ENCODE measurements around the gene INPP5D.
A peak's percentile ranks its signal among the peaks of the same experiment; 100 is the strongest.

Gene INPP5D

GRCh38 chr2:233251306-233252116 is 191.4 kb downstream of the INPP5D start, which contains the start of gene ATG16L1:
Gene ATG16L1, plus strand, starts transcription at chr2:233251673. Its CDS starts 155 bp downstream, at chr2:233251828.
- Histone ChIP-seq H3K14ac (ENCODE audit: low read length) (no peak within 1 kb of the TSS), H3K4ac (ENCODE audit: low read length) (no peak within 1 kb of the TSS), H2BK12ac (ENCODE audit: low read length) (no peak within 1 kb of the TSS), H3K27ac (replicated peaks; ENCODE audit: low read length) (peak within 1 kb of the TSS; percentile 45), H4K8ac (ENCODE audit: low read depth, low read length) (no peak within 1 kb of the TSS), H3K27me3 (ENCODE audit: control insufficient read depth in 3 of 3, insufficient read depth in 3 of 3, low read depth in 1 of 3, low read length in 3 of 3) (no peaks in the 10 kb centered on the region), H3K18ac (ENCODE audit: low read length) (peak within 1 kb of the TSS; percentile 87), H3K36me3 (replicated peaks in 1 of 2; ENCODE audit: control insufficient read depth in 2 of 2, insufficient read depth in 2 of 2, low read length in 2 of 2) (peaks cover 0 to 20% of the 10 kb centered on the region in 2 donors), H3K9ac (ENCODE audit: low read depth, low read length, poor library complexity) (peak within 1 kb of the TSS; percentile 97), H2BK15ac (ENCODE audit: low read length) (no peak within 1 kb of the TSS), H3K4me2 (ENCODE audit: insufficient read depth, low read length, poor library complexity, severe bottlenecking) (peak within 1 kb of the TSS; percentile 74), H3K4me3 (ENCODE audit: low read length in 2 of 2) (peak within 1 kb of the TSS; percentile 95 to 100), H2AFZ (ENCODE audit: low read length) (peak within 1 kb of the TSS; percentile 86), H2BK120ac (ENCODE audit: low read depth, low read length) (no peak within 1 kb of the TSS), H3K9me3 (replicated peaks in 1 of 2; ENCODE audit: control insufficient read depth in 2 of 2, insufficient read depth in 1 of 2, low read depth in 1 of 2, low read length in 2 of 2) (peaks cover 10 to 11% of the 10 kb centered on the region in 2 donors), H4K91ac (ENCODE audit: low read depth, low read length, poor library complexity) (no peak within 1 kb of the TSS), H3K79me1 (ENCODE audit: low read depth, low read length) (no peaks in the 10 kb centered on the region), H3K4me1 (ENCODE audit: control insufficient read depth in 2 of 2, insufficient read depth in 1 of 2, low read depth in 1 of 2, low read length in 2 of 2) (peaks cover 1 to 5% of the 10 kb centered on the region in 2 donors), H2AK5ac (ENCODE audit: low read depth, low read length) (no peak within 1 kb of the TSS), H3K23ac (ENCODE audit: low read depth, low read length, poor library complexity) (peak within 1 kb of the TSS; percentile 40), H2BK5ac (ENCODE audit: low read length) (no peak within 1 kb of the TSS)
- no CpG with 5 or more reads among the region's 75 CpGs for WGBS, 2 donors (ENCODE audit: extremely low coverage in 2 of 2, insufficient read length in 2 of 2, insufficient replicate concordance in 1 of 2)
- peak; percentile 90 for DNase-seq (ENCODE audit: low spot score)

- no peak overlapping the region for H3K27ac ChIP-seq (replicated peaks; ENCODE audit: low read length)
Observed at GRCh38 chr2:233252227-233252626, 192.1 kb downstream of the INPP5D start.

GRCh38 chr2:233255151-233255550 is 195.0 kb downstream of the INPP5D start:
- peaks cover 1 to 5% of the 10 kb centered on the region in 2 donors for H3K4me1 ChIP-seq (ENCODE audit: control insufficient read depth in 2 of 2, insufficient read depth in 1 of 2, low read depth in 1 of 2, low read length in 2 of 2)
- H2AFZ ChIP-seq (ENCODE audit: low read length), result no peak overlapping the region
- no peak overlapping the region for H2BK15ac ChIP-seq (ENCODE audit: low read length)
- H4K91ac ChIP-seq (ENCODE audit: low read depth, low read length, poor library complexity), result no peak overlapping the region
- DNase-seq (ENCODE audit: low spot score), result no peak
- H3K4ac ChIP-seq (ENCODE audit: low read length), result no peak overlapping the region
- no peak overlapping the region for H3K4me3 ChIP-seq (ENCODE audit: low read length in 2 of 2)
- no peak overlapping the region for H3K23ac ChIP-seq (ENCODE audit: low read depth, low read length, poor library complexity)
- H2BK120ac ChIP-seq (ENCODE audit: low read depth, low read length), result no peak overlapping the region
- H2AK5ac ChIP-seq (ENCODE audit: low read depth, low read length), result no peak overlapping the region
- peaks cover 1% of the 10 kb centered on the region for H3K79me1 ChIP-seq (ENCODE audit: low read depth, low read length)
- no peak overlapping the region for H3K27ac ChIP-seq (replicated peaks; ENCODE audit: low read length)
- H3K36me3 ChIP-seq (replicated peaks in 1 of 2; ENCODE audit: control insufficient read depth in 2 of 2, insufficient read depth in 2 of 2, low read length in 2 of 2), result peaks cover 7 to 53% of the 10 kb centered on the region in 2 donors
- H3K27me3 ChIP-seq (ENCODE audit: control insufficient read depth in 3 of 3, insufficient read depth in 3 of 3, low read depth in 1 of 3, low read length in 3 of 3), result no peaks in the 10 kb centered on the region
- no peak overlapping the region for H2BK12ac ChIP-seq (ENCODE audit: low read length)
- peaks cover 5 to 9% of the 10 kb centered on the region in 2 donors for H3K9me3 ChIP-seq (replicated peaks in 1 of 2; ENCODE audit: control insufficient read depth in 2 of 2, insufficient read depth in 1 of 2, low read depth in 1 of 2, low read length in 2 of 2)
- H3K4me2 ChIP-seq (ENCODE audit: insufficient read depth, low read length, poor library complexity, severe bottlenecking), result no peak overlapping the region
- H3K18ac ChIP-seq (ENCODE audit: low read length), result no peak overlapping the region
- no peak overlapping the region for H3K9ac ChIP-seq (ENCODE audit: low read depth, low read length, poor library complexity)
- H3K14ac ChIP-seq (ENCODE audit: low read length), result no peak overlapping the region
- WGBS, 2 donors (ENCODE audit: extremely low coverage in 2 of 2, insufficient read length in 2 of 2, insufficient replicate concordance in 1 of 2), result no CpG with 5 or more reads among the region's 11 CpGs
- no peak overlapping the region for H4K8ac ChIP-seq (ENCODE audit: low read depth, low read length)
- H2BK5ac ChIP-seq (ENCODE audit: low read length), result no peak overlapping the region

More at GRCh38 chr2:233252227-233252626, 192.1 kb downstream of the INPP5D start:
- Histone ChIP-seq H3K9me3 (replicated peaks in 1 of 2; ENCODE audit: control insufficient read depth in 2 of 2, insufficient read depth in 1 of 2, low read depth in 1 of 2, low read length in 2 of 2) (peaks cover 10 to 11% of the 10 kb centered on the region in 2 donors), H2AK5ac (ENCODE audit: low read depth, low read length) (no peak overlapping the region), H3K4me2 (ENCODE audit: insufficient read depth, low read length, poor library complexity, severe bottlenecking) (peak overlapping the region; percentile 74), H3K18ac (ENCODE audit: low read length) (no peak overlapping the region), H3K14ac (ENCODE audit: low read length) (no peak overlapping the region), H2BK5ac (ENCODE audit: low read length) (no peak overlapping the region), H4K91ac (ENCODE audit: low read depth, low read length, poor library complexity) (no peak overlapping the region), H2BK120ac (ENCODE audit: low read depth, low read length) (no peak overlapping the region), H3K36me3 (replicated peaks in 1 of 2; ENCODE audit: control insufficient read depth in 2 of 2, insufficient read depth in 2 of 2, low read length in 2 of 2) (peaks cover 0 to 26% of the 10 kb centered on the region in 2 donors), H3K9ac (ENCODE audit: low read depth, low read length, poor library complexity) (no peak overlapping the region), H3K4me3 (ENCODE audit: low read length in 2 of 2) (peak overlapping the region; percentile 95 to 100), H3K4ac (ENCODE audit: low read length) (no peak overlapping the region), H2BK12ac (ENCODE audit: low read length) (no peak overlapping the region), H3K27me3 (ENCODE audit: control insufficient read depth in 3 of 3, insufficient read depth in 3 of 3, low read depth in 1 of 3, low read length in 3 of 3) (no peaks in the 10 kb centered on the region), H3K4me1 (ENCODE audit: control insufficient read depth in 2 of 2, insufficient read depth in 1 of 2, low read depth in 1 of 2, low read length in 2 of 2) (peaks cover 1 to 5% of the 10 kb centered on the region in 2 donors), H2BK15ac (ENCODE audit: low read length) (no peak overlapping the region), H2AFZ (ENCODE audit: low read length) (peak overlapping the region; percentile 86), H3K79me1 (ENCODE audit: low read depth, low read length) (peaks cover 1% of the 10 kb centered on the region), H3K23ac (ENCODE audit: low read depth, low read length, poor library complexity) (no peak overlapping the region), H4K8ac (ENCODE audit: low read depth, low read length) (no peak overlapping the region)
- no CpG with 5 or more reads among the region's 18 CpGs for WGBS, 2 donors (ENCODE audit: extremely low coverage in 2 of 2, insufficient read length in 2 of 2, insufficient replicate concordance in 1 of 2)
- DNase-seq (ENCODE audit: low spot score), result no peak

GRCh38 chr2:233256048-233256447 is 195.9 kb downstream of the INPP5D start:
- no peak overlapping the region for H3K4me3 ChIP-seq (ENCODE audit: low read length in 2 of 2)
- H3K14ac ChIP-seq (ENCODE audit: low read length), result no peak overlapping the region
- H3K36me3 ChIP-seq (replicated peaks in 1 of 2; ENCODE audit: control insufficient read depth in 2 of 2, insufficient read depth in 2 of 2, low read length in 2 of 2), result peaks cover 7 to 60% of the 10 kb centered on the region in 2 donors
- no peak overlapping the region for H3K4me2 ChIP-seq (ENCODE audit: insufficient read depth, low read length, poor library complexity, severe bottlenecking)
- no peak overlapping the region for H2BK15ac ChIP-seq (ENCODE audit: low read length)
- no peak overlapping the region for H2AFZ ChIP-seq (ENCODE audit: low read length)
- no peak overlapping the region for H3K23ac ChIP-seq (ENCODE audit: low read depth, low read length, poor library complexity)
- H3K79me1 ChIP-seq (ENCODE audit: low read depth, low read length), result peaks cover 1% of the 10 kb centered on the region
- H2BK12ac ChIP-seq (ENCODE audit: low read length), result no peak overlapping the region
- no peaks in the 10 kb centered on the region for H3K27me3 ChIP-seq (ENCODE audit: control insufficient read depth in 3 of 3, insufficient read depth in 3 of 3, low read depth in 1 of 3, low read length in 3 of 3)
- peaks cover 0 to under 1% of the 10 kb centered on the region in 2 donors for H3K9me3 ChIP-seq (replicated peaks in 1 of 2; ENCODE audit: control insufficient read depth in 2 of 2, insufficient read depth in 1 of 2, low read depth in 1 of 2, low read length in 2 of 2)
- no CpG with 5 or more reads among the region's 4 CpGs for WGBS, 2 donors (ENCODE audit: extremely low coverage in 2 of 2, insufficient read length in 2 of 2, insufficient replicate concordance in 1 of 2)
- no peak overlapping the region for H4K91ac ChIP-seq (ENCODE audit: low read depth, low read length, poor library complexity)
- no peak overlapping the region for H3K27ac ChIP-seq (replicated peaks; ENCODE audit: low read length)
- peaks cover 1 to 5% of the 10 kb centered on the region in 2 donors for H3K4me1 ChIP-seq (ENCODE audit: control insufficient read depth in 2 of 2, insufficient read depth in 1 of 2, low read depth in 1 of 2, low read length in 2 of 2)
- H3K18ac ChIP-seq (ENCODE audit: low read length), result no peak overlapping the region
- no peak overlapping the region for H2AK5ac ChIP-seq (ENCODE audit: low read depth, low read length)
- no peak for DNase-seq (ENCODE audit: low spot score)
- H4K8ac ChIP-seq (ENCODE audit: low read depth, low read length), result no peak overlapping the region
- H2BK5ac ChIP-seq (ENCODE audit: low read length), result no peak overlapping the region
- H3K9ac ChIP-seq (ENCODE audit: low read depth, low read length, poor library complexity), result no peak overlapping the region
- no peak overlapping the region for H2BK120ac ChIP-seq (ENCODE audit: low read depth, low read length)
- H3K4ac ChIP-seq (ENCODE audit: low read length), result no peak overlapping the region

All from neuronal stem cell (in vitro differentiated cells).